GM20431 (cell line): ENCODE results near the gene NFE2L2.
"Not testable (repeated sequence)": the region's sequence is repeated elsewhere in the genome, so short reads cannot be mapped to it uniquely, and the experiment has no call there.

Source experiments
- in situ Hi-C: fragments of 300-500 bp; cut with MseI, MboI; formaldehyde crosslinking; loops from one replicate; pipeline ENCODE4 v1.15.0; 2020; ENCODE audit warnings: low sequenced_read_pairs; ENCODE audit not compliant: unreplicated experiment

The NFE2L2 gene

GRCh38 chr2:177282181-177282641 lies 17.7 kb upstream of the NFE2L2 start:
- in situ Hi-C loops: no loop called here

DNA sequence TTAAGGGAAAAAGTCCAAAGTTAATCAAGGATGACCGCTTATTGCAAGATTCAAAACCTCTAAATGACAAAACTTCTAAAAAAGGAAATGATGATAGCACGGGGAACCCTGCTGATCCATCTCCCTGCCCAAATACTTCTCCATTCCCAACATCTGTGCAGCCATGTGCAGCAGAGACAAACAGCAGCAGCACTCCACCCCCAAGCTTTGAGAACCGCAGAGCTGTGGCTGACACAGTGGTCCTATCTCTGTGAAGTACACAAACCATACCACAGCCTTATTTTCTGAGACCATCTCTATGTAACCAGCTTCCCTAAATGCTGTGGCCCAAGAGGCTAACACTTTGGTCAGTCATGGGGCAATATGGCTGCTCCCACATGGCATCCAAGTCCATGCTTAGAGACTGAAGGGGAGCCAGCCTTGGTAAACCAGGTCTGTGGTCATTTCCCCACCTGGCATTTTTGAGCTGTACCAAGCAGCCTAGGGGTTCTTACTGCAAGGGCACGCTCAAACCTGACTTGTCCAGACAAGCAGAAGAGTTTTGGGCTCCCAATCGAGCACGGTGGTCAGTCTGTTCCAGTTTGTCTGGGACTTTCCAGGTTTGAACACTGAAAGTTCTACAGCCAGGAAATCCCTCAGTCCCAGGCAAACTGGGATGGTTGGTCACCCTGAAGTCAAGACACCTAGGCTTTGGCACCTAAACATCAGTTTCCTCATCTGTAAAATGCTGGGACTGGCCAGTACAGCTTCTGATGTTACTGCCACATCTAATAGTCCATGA lies 17.1 kb upstream of the NFE2L2 start:
- in situ Hi-C loops: no loop called here

- in situ Hi-C loops: no loop called here
Observed at GRCh38 chr2:177279847-177280246, 15.3 kb upstream of the NFE2L2 start.

DNA sequence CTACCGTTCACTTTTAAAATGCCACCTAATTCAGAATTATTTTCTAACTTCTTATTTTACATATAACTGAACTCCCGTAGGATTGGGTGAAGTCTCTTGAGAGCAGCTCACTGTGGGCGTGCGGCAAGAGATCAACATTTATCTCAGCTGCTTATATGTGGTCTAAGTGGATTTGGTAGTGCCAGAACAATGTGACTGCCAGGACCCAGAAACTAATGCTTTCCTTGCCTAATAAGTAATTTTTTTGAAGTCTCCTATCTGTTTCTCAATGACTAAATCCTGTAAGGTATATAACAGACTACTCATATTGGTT lies 11.2 kb upstream of the NFE2L2 start:
- in situ Hi-C loops: no loop called here

GRCh38 chr2:177275040-177275742 lies 10.7 kb upstream of the NFE2L2 start:
- in situ Hi-C loops: no loop called here

DNA sequence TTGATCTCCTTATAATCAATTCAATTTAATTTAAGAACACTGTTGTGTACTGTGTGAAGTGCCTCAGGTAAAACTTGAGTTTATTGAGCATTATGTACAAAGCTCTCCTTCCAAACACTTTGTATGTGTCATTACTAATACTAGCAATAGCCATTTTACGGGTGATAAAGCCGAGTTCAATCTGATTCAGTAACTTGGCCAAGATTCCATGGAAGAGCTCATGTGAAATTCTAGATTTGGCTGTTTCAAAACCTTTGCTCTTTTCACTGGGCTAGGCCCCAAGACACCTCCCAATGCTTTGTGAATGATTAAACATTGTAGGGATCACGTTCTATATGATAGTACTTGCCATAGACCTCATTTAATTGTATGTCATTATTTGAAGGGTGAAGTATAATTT lies 8.9 kb upstream of the NFE2L2 start:
- in situ Hi-C loops: no loop called here

- in situ Hi-C loops: no loop called here
Observed at GRCh38 chr2:177272765-177273164, 8.2 kb upstream of the NFE2L2 start.

DNA sequence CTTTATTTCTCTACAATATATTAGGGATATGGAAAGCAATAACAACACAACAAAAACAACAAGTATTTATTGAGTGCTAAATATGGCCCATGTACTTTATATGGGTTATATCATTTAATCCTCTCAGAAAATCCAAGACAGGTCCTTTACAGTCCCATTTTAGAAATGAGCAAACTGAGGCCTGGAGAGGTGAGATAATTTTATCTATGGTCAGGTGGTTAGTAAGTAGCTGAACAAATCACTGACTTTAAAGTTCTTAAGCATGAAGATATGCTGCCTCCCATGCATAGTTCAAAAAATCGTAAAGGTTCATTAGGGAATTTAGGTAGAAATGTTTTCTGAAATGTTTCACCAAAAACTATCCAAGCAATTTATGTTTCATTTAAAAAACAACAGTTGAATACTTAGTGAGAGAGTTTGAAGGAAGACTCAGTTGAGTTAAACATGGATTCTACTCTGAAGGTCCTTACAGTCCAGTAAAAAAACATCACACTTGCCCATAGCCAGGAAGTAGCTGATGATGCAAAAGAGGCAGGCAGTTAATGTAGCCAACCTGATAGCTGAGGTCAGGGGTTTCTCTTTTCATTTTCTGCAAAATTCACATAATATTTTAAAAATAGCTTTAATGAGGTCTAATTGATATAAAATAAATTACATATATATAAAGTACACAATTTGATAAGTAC lies 7.6 kb upstream of the NFE2L2 start:
- in situ Hi-C loops: no loop called here

DNA sequence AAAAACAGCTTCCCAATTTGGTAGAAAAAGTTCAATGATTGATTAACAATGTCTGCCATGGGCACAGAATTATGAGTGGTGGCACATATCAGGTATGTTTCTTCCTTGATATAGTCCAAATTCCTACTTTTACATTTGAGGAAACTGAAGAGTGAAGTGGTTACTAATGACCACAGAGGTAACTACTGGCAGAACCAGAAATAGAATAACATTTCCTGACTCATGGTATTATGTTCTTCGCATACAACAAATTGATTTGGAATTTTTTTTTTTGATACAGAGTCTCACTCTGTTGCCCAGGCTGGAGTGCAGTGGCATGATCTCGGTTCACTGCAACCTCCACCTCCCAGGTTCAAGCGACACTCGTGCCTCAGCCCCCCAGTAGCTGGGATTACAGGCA lies 6.0 kb upstream of the NFE2L2 start:
- in situ Hi-C loops: no loop called here

- in situ Hi-C loops: no loop called here
Observed at GRCh38 chr2:177268901-177269300, 4.4 kb upstream of the NFE2L2 start.

- in situ Hi-C loops: no loop called here
Observed at GRCh38 chr2:177268187-177268871, 3.8 kb upstream of the NFE2L2 start.

DNA sequence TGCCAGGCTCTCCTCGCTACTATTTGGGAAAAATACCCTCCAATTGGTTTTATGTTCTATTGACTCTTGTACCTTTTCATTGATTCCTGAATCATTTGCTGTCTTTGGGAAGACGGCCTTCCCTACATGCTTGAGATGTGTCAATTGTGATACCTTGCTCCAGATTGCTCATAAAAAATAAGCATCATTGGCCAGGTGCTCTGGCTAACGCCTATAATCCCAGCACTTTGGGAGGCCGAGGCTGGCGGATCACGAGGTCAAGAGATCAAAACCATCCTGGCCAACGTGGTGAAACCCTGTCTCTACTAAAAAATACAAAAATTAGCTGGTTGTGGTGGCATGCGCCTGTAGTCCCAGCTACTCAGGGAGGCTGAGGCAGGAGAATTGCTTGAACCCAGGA lies 2.4 kb upstream of the NFE2L2 start:
- in situ Hi-C loops: not testable (repeated sequence)

DNA sequence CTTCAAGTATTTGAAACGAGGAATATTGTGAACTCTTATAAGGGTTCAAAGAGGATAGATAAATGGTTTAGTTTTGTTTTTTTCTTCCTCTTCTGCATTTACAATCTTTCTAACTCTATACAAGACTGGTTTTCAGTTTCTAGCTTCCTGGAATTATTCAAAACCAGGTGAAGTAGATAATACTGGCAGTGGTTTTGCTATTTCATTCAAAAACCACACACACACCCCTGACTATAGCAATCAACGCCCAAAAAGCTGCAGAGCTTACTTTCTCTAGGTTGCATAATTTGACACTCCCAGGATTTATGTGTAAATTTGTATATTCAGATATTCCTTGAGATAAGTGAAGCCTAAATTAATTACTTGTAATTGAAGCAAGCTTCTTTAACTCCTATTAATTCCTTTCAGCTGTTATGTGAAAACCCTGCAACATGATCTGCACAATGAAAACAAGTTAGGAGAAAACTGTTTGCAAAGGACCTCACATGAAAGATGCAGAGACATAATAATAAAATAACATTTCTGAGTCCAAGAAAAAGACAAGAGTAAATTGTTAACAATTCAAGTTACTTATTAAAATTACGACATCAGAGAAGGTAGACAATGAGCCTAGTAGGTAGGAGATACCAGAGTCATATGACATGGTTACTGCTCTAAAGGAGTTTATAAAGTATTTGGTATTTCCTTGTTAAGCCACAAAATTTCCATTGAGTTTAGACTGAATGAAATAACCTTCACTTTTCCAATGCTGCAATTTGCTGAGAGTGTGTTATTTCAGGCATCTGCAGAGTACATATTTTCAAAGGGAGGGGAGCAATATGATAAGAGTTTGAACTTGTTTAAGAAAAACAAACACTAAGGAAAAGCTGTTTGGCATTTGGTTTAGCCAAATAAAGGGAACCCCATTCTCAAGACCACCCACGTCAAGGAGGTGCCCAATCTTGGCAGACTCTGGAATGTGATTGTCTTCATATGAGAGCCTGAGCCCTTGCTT lies 1.6 kb upstream of the NFE2L2 start:
- in situ Hi-C loops: no loop called here

- in situ Hi-C loops: no loop called here
Observed at GRCh38 chr2:177264209-177264692, 276 bp downstream of the NFE2L2 start.

- in situ Hi-C loops: no loop called here
Observed at GRCh38 chr2:177263451-177264208, 897 bp downstream of the NFE2L2 start.

DNA sequence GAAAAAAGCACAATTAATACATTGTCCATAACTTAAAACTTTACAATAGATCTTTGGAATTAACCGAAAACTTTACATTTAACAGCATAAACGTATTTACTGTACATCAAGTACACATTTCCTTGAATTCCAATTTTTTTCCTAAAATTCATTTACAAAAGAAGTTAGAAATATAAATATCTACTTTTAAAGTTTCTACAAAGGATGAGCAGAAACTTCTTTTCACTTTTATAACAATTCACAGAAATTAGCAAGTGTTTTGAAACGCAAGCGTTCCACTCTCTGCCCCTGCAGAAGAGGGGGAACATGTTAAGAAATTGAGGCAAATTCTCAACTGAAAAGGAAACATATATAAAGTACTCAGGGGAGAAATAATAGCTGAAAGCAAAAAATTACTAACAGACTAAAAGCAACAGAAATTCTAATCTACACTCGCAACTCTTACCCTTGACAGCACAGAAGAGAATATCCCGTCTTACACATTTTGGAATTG lies 1.5 kb downstream of the NFE2L2 start:
- in situ Hi-C loops: no loop called here

DNA sequence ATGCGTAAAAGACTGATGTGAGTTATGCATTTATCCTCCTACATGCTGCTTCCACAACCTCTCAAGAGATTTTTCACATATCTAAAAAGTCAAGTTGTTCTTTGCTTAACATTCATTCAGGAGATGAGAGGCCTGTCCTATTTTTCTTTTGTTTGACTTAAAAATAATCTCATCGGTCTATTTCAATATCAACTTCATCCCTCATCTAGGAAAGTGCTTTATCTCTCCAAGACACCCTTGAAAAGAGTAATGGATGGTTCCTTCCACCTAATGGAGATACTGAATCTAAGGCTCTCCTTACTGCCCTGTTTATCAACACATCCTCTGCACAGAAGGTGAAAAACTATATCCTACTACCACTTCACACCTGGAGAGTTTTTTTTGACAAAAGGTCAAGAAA lies 2.4 kb downstream of the NFE2L2 start:
- in situ Hi-C loops: no loop called here
